OCI-LY7 (cell line): ENCODE data around the gene TCF12. TPM values are rescaled to one million over a fixed set of nuclear protein-coding genes. Genes with fewer than 3 reads are reported as not detected.

ENCODE experiments used
- BruUV-seq: library from RNA; stranded (reverse); fragments of 400-500 nt; replicated peaks from 2 replicates; lab custom pipeline; 2021; lab: Mats Ljungman, UMichigan
- CTCF ChIA-PET: fragments of 300-600 bp; sonication (Branson Sonifier 250); formaldehyde crosslinking; loops from one replicate; lab custom pipeline; 2022; ENCODE audit warnings: antibody characterized with exemption; ENCODE audit not compliant: unreplicated experiment; lab: Charles Lee
- POLR2A ChIA-PET: fragments of 300-600 bp; sonication (Branson Sonifier 250); formaldehyde crosslinking; loops from one replicate; lab custom pipeline; 2022; ENCODE audit warnings: antibody characterized with exemption; lab: Charles Lee
- DNase-seq: peaks from one replicate; pipeline ENCODE4 v3.0.0-alpha.2; 2015; ENCODE audit warnings: low spot score
- H2AFZ ChIP-seq: fragments of 200-600 bp; sonication (generic), shearing (Covaris generic); 2 replicates; pipeline ENCODE4 v1.6.1; 2014; ENCODE audit warnings: mild to moderate bottlenecking, antibody characterized with exemption, low read length, moderate library complexity
- H3K27ac ChIP-seq: fragments of 200-600 bp; sonication (generic); 2 replicates; pipeline ENCODE4 v1.5.1; 2014; ENCODE audit warnings: mixed run types, low read depth, mild to moderate bottlenecking, moderate library complexity, low read length, inconsistent platforms; ENCODE audit not compliant: poor library complexity, severe bottlenecking
- H3K36me3 ChIP-seq: fragments of 200-600 bp; sonication (generic); 2 replicates; pipeline ENCODE4 v1.6.1; 2014; ENCODE audit warnings: mild to moderate bottlenecking, antibody characterized with exemption, low read length, moderate library complexity, mixed read lengths; ENCODE audit not compliant: insufficient read depth
- H3K4me1 ChIP-seq: fragments of 200-600 bp; sonication (generic); 2 replicates; pipeline ENCODE4 v1.5.1; 2014; ENCODE audit warnings: mild to moderate bottlenecking, low read length; ENCODE audit not compliant: insufficient read depth, poor library complexity, severe bottlenecking
- H3K4me2 ChIP-seq: fragments of 200-600 bp; sonication (generic); 2 replicates; pipeline ENCODE4 v1.6.1; 2014; ENCODE audit warnings: mild to moderate bottlenecking, low read length
- H3K4me3 ChIP-seq: fragments of 200-600 bp; sonication (generic); 2 replicates; pipeline ENCODE4 v1.5.1; 2014; ENCODE audit warnings: mild to moderate bottlenecking, low read depth, low read length; ENCODE audit not compliant: poor library complexity, severe bottlenecking
- H3K79me2 ChIP-seq: fragments of 200-600 bp; sonication (generic); 2 replicates; pipeline ENCODE4 v1.6.1; 2016; ENCODE audit warnings: low read depth, mild to moderate bottlenecking, low read length, moderate library complexity, mixed read lengths; ENCODE audit not compliant: insufficient read depth
- H3K9me2 ChIP-seq: fragments of 200-600 bp; sonication (generic); 2 replicates; pipeline ENCODE4 v1.6.1; 2016; ENCODE audit warnings: mild to moderate bottlenecking, low read length, mixed read lengths; ENCODE audit not compliant: insufficient read depth
- H3K9me3 ChIP-seq: fragments of 200-600 bp; sonication (generic); 2 replicates; pipeline ENCODE4 v1.6.1; 2014; ENCODE audit warnings: mild to moderate bottlenecking, mixed run types, low read length, mixed read lengths
- H4K20me1 ChIP-seq: fragments of 200-600 bp; sonication (generic); 2 replicates; pipeline ENCODE4 v1.6.1; 2014; ENCODE audit warnings: mild to moderate bottlenecking, antibody characterized with exemption, low read length, moderate library complexity, mixed read lengths; ENCODE audit not compliant: insufficient read depth
- CTCF ChIP-seq: fragments of 200-600 bp; sonication (generic); conservative IDR thresholded peaks from 2 replicates; pipeline ENCODE4 v1.5.1; 2014; ENCODE audit warnings: mild to moderate bottlenecking, antibody characterized with exemption, low read length, moderate library complexity, mixed read lengths
- EZH2phosphoT487 ChIP-seq: fragments of 200-600 bp; sonication (generic); IDR thresholded peaks from 2 replicates; pipeline ENCODE4 v1.6.1; 2018; ENCODE audit warnings: low read depth, borderline replicate concordance, mild to moderate bottlenecking, mixed run types, antibody characterized with exemption, low read length, moderate library complexity, mixed read lengths
- intact Hi-C: fragments of 100-400 bp; cut with micrococcal nuclease; formaldehyde crosslinking; loops from one replicate; pipeline ENCODE4 v1.10.0; 2022; ENCODE audit not compliant: unreplicated experiment
- total RNA-seq, 2 experiments: library from RNA; depleted of rRNA in 1 of 2; stranded (reverse); fragments of >200 nt in 1 of 2; shearing (Covaris generic) in 1 of 2; gene quantifications; 2 replicates each; pipeline ENCODE4 v1.2.3, GENCODE V29; 2014 to 2022

Gene TCF12
- total RNA-seq, 2 experiments from 2014 or later, result 51.6 to 139 TPM

GRCh38 chr15:56991017-56991416 lies 72.6 kb downstream of the TCF12 start:
- no peak for DNase-seq
- Histone ChIP-seq H3K36me3 (peaks cover 8% of the 10 kb centered on the region), H2AFZ (no peak overlapping the region), H3K9me2 (no peaks in the 10 kb centered on the region), H4K20me1 (no peaks in the 10 kb centered on the region; the same call in 1 of the 2 replicates), H3K4me1 (peaks cover 9% of the 10 kb centered on the region), H3K79me2 (peaks cover 19% of the 10 kb centered on the region; the same call in 1 of the 2 replicates), H3K27ac (no peak overlapping the region), H3K4me2 (no peak overlapping the region), H3K9me3 (no peaks in the 10 kb centered on the region), H3K4me3 (no peak overlapping the region)
- ChIA-PET CTCF (no interaction called here), POLR2A (no interaction called here)
- no peak for TF ChIP-seq EZH2phosphoT487
- no TSS peak for BruUV-seq
- intact Hi-C loops, result no loop called here

- BruUV-seq, result no TSS peak
- H3K79me2 ChIP-seq, result peaks cover 9% of the 10 kb centered on the region; the same call in 1 of the 2 replicates
- no peak overlapping the region for H3K4me2 ChIP-seq
- TF ChIP-seq CTCF, result no peak
- TF ChIP-seq EZH2phosphoT487, result no peak
- intact Hi-C loops, result no loop called here
- H3K4me1 ChIP-seq, result peaks cover 9% of the 10 kb centered on the region
- no peak overlapping the region for H3K27ac ChIP-seq
- H3K36me3 ChIP-seq, result peaks cover 8% of the 10 kb centered on the region
- CTCF ChIA-PET, result no interaction called here
- H3K4me3 ChIP-seq, result no peak overlapping the region
- no peak for DNase-seq
- no peaks in the 10 kb centered on the region for H3K9me3 ChIP-seq
- no peaks in the 10 kb centered on the region; the same call in 1 of the 2 replicates for H4K20me1 ChIP-seq
- POLR2A ChIA-PET, result no interaction called here
- H3K9me2 ChIP-seq, result no peaks in the 10 kb centered on the region
- no peak overlapping the region for H2AFZ ChIP-seq
Observed at GRCh38 chr15:56992725-56993124, 74.3 kb downstream of the TCF12 start.

GRCh38 chr15:56994280-56994679 lies 75.8 kb downstream of the TCF12 start:
- Histone ChIP-seq H3K9me3 (no peaks in the 10 kb centered on the region), H3K4me2 (no peak overlapping the region), H4K20me1 (no peaks in the 10 kb centered on the region), H3K27ac (no peak overlapping the region), H3K79me2 (no peaks in the 10 kb centered on the region), H3K9me2 (no peaks in the 10 kb centered on the region), H3K4me3 (no peak overlapping the region), H3K36me3 (peaks cover 8% of the 10 kb centered on the region), H3K4me1 (peaks cover 7% of the 10 kb centered on the region), H2AFZ (no peak overlapping the region)
- TF ChIP-seq EZH2phosphoT487 (no peak), CTCF (no peak)
- DNase-seq, result no peak
- no TSS peak for BruUV-seq
- CTCF ChIA-PET, result no interaction called here
- intact Hi-C loops, result no loop called here
- POLR2A ChIA-PET, result no interaction called here
